HG03460 (cell line): ENCODE measurements around the gene UROC1.

ENCODE experiments used
- ATAC-seq: cut with Tn5 transposase; IDR thresholded peaks from one replicate; pipeline ENCODE4 v1.9.1; 2021; ENCODE audit not compliant: unreplicated experiment

The UROC1 gene

DNA sequence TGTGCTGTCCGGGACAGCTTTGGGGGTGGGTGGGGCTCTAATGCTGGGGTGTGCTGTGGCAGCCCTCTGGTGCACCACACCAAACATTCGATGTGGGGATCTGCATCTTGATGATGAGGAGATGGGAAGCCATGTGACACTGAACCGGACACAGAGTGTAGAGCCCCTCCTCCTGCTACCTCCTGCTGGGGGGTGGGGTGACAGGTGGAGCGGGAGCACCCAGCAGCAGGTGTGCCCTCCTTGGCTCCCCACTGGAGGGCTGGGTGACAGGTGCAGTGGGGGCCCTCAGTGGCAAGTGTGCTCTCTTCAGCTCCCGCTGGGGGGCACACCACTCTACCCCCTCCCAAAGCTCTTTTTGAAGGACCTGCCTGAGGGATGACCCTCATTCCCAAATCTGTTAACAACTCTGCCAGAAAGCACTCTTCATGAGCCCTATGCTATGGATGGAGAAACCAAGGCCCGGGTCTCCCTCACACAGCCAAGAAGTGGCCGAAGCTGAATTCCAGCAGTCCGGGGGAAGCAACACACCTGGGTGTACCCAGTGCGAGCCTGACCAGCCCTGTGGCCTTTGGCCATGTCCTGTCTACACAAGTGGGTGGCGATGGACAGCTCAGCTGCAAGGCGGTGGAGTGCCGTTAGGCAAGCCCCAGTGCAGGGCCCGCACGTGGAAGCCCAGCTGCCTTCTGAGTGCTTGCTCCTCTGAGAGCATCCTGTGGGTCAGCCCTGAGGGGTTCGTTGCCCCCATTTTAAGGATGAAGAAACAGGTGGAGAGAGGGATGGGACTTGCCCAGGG is 609 bp upstream of the UROC1 start:
- ATAC-seq, result no peak

DNA sequence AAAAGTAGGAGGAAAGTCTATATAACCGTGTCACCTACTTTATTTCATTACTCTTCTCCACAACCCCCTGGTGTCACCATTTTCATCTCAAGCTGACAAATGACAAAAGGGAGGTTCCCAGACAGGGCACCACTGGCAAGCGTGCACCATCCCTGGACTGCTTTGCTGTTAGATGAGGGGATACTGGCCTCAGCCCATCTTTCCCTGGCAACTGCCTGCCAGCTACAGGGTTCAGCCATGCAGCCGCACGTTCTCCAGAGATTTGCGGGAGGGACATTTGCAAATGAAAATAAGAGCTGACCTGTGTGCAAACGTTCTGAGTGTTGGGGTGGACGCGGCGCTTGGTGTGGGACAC is 660 bp downstream of the UROC1 start:
- ATAC-seq, result no peak

DNA sequence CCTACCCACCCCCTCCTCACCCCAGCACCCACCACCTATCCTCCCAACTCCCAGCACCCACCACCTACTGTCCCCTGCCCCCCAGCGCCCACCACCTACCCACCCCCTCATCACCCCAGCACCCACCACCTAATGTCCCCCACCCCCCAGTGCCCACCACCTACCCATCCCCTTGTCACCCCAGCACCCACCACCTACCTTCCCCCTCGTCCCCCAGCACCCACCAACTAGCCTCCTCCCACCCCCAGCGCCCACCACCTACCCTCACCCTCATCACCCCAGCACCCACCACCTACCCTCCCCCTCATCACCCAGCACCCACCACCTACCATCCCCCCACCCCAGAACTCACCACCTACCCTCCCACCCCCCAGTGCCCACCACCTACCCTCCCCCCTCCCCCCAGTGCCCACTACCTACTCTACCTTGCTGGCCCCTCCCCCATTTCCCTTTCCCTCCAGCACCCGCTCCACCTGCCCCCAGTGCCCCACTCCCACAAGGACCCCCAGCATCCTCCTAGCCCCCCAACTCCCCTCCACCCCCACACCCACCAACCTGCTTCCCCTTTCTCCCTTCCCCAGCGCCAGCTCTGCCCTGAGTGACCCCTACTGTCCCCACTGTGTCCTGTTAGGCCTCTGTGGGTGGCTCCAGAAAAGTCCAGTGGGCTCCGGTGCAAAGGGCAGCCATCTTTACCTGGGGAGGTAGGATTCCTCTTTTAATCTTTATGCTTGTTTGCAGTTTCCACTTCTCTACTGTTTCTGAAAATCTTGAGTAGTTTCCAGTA is 1.2 kb downstream of the UROC1 start:
- no peak for ATAC-seq

DNA sequence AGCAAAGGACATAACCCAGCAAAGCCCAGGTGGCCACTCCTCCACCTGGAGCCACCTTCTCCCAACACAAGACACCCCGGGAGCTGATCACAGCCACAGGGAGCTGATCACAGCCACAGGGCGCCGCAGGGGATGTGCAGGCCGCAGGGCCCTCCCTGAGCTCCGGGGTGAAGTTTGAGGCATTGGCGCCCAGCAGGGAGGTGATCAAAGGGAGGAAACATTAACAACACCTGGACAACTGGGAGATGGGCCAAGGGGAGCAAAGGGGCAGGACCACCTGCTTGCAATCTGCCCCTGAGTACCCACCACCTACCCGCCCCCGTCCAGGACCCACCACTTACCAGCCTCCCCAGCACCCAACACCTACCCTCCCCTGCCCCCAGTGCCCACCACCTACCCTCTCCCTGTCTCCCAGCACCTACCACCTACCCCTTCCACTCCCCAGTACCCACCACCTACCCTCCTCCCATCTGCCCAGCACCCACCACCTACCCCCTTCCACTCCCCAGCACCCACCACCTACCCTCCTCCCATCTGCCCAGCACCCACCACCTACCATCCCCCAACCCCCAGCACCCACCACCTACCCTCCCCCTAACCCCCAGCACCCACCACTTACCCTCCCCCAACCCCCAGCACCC is 2.4 kb downstream of the UROC1 start:
- no peak for ATAC-seq

DNA sequence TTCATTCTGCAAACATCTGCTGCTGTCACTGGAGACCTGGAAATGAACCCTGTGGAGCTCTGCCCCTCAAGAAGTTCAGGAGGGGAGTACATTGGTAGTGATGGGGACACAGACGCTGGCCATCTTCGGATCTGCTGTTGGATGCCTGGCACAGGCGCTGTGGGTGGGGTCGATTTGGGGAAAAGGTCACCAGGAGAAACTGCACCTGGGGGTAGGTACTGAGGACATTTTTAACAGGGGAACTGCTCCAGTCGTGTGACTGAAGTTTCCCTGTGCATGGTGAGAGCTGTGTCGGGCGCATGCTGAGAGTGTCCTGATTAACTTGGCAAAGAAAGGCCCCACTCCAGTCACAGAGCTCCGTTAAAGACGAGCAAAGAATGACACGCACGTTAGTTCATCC is 3.4 kb downstream of the UROC1 start:
- ATAC-seq, result no peak

DNA sequence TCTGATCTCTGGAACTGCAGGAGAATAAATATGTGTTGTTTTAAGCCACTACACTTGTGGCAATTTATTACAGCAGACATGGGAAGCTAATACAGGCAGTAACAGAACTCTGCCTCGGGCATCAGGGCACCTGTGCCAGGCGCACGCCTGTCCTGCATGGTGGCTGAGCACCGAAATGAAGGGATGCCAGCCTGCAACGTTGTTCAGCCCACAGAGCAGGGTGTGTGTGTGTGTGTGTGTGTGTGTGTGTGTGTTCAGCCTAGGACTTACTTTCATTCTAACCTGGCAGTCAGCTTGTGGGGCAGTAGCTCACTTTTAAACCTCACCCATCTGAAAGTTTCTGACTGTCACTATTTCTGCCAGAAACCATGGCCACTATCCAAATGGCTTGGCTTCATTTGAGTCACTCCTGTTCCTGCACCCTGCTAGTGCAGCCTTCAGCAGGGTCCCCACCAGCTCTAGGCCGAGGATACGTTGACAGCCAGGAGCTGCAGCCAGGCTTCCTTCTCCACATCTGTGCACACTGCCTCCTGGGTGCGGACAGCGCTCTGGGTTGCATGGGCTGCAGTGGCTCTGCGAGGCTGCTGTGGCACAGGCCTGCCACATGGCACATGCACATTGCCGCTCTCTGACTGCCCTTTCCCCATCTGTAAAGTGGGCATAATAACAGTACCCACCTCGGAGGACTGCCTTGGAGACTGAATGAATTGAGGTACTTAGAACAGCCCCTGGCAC is 4.5 kb downstream of the UROC1 start:
- ATAC-seq, result no peak

DNA sequence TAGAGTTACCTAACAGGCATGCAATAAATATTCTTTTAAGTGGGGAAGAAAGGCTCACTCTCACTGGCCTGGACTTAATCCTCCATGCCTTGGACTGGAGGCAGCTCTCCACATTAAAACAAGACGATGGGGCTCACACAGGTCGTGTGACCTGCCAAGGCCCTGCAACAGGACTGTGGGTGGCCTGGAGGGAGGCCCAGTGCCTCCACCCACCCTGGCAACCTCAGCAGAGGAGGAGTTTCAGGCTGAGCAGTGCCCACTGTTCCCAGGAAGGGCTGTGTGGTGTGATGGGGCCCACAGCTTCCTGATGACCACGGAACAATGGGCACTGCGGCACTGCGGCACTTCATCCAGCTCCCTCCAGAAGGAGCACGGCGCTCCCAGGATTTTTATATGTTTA is 5.5 kb downstream of the UROC1 start:
- ATAC-seq, result no peak

DNA sequence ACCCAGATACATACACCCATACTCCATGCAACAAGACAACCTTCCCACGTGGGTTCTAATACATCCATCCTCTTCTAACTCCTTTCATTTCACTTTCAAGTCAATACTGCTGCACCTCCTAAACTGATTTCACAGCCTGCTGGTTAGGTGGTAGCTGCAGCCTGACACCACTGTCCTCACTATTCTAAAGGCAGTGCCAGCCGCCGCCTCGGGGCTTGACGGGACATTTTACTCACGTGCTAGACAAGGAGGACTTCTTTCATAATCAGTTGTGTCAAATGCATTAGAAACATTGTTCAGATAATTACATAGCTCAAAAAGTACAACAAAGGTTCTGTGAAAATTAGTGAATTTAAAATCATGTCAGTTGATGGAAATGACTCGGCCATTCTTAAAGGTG is 6.3 kb downstream of the UROC1 start:
- no peak for ATAC-seq

DNA sequence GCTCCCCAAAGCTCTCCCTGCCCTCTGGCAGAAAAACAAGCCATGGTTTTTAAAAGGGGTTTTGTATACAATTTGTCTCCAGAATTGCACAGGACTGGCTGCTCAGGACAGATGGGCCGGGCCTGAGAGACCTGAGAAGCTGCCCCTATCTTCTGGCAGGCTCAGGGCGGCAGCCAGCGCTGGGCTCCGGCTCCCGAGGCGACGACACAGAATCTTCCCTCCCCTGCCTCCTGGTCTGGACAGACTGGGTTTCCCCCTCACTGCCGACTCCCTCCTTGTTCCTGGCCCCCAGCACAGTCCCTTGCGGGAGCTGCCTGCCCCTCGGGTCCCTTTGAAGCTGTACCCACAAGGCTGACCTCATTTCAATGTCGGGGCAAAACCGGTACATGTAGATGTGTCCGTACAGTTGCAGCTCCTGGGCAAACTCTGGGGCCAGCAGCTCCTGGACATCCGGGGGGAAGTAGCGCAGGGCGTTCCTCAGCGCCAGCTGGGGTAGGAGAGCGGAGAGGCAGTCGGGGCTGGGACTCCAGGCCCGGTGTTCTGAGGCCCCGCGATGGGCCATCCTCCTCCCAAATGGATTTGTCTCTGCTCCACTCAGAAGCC is 7.2 kb downstream of the UROC1 start:
- no peak for ATAC-seq

DNA sequence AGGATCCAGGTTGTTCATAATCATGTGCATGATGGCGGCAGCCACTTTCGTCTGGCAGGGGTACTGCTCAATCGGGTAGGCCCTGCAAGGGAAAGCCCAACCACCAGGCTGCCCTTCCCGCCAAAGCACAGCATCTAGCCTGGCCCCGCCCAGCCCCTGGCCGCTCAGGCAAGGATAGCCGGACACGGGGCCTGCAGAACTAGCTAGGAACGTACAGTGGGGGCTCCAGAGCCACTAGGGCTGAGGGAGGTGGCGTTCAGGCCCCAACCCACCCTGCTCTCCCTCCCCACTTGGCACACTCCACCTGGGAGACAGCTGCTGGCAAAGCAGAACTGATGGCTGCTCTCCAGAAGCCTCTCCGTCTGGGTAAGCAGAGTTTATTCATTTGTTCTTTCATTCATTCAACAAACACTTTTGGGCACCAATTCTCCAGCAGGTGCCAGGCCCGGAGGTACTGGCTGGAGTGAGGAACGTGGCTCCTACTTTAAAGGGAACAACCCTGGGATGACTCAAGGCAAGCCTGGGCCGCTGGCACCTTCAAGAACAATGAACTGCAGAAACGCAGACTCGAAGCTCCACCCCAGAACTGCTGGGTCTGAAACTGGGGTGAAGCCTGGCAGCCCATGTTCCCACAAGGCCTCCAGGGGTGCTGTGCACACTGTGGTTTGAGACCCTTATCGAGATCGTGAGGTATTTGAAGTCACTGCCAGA is 7.8 kb downstream of the UROC1 start:
- ATAC-seq, result no peak

DNA sequence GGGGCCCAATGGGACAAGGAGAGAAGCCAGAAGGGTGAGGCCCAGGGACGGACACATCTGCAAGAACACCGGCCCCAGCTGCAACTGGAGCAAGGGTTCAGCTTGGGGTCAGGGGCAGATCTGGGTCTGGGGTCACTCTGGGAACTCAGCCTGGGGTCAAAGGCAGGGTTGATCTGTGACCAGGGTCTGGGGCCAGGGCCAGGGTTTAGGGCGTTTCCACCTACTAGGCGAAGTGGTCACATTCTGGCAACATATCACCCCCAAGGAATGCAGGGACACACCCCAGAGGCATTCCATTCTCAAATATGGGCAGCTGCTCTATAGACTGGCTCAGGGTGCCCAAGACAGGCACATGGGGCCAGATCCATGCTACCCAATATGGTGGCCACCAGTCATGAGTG is 9.0 kb downstream of the UROC1 start:
- ATAC-seq, result no peak

DNA sequence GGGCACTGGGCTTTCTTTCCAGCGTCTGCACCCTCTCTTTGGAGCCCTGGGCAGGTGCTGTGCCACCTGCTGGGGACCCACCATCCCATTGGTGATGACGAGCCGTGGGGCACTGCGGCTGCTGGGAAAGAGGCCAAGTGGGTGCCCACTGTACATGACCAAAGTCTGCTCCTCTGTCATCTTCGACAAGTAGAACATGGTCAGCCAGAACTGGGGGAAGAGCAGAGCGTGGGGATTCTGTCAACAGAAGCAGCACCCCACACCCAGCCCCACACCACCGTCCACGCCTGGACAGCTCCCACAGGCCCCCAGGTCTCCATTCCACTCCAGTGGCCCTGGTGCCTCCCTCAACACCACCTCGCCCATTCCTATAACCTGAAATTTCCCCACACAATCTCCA is 9.7 kb downstream of the UROC1 start:
- no peak for ATAC-seq

DNA sequence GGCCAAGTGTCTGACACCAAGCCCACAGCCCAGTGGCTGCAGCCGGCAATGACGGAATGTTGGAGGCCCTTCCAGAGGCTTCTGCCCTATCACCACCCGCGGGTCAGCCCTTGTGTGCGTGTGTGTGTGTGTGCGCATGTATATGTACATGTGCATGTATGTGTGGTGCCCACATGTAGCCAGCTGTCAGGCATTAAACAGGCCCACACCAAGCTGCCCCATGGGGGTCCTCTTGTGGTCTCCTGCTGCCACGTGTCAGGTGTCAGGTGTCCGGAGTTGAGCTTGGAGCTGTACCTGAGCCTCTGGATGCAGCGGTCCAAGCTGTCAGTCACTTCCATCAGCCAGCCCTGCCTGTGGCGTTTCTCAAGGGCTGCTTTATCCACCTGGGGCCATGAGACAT is 13.9 kb downstream of the UROC1 start:
- ATAC-seq, result no peak

DNA sequence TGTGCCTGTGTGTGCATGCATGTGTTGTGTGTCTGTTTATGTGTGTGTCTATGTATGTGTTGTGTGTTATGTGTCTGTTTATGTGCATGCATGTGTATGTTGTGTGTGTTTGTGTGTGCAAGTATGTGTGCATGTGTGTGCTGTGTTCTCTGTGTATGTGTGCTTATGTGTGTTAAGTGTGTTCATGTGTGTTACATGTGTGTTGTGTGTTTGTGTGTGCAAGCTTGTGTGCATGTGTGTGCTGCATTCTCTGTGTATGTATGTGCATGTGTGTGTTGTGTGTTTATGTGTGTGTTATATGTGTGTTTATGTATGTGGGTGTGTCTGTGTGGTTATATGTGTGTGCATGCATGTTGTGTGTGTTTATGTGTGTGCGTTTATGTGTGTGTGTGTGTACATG is 14.9 kb downstream of the UROC1 start:
- no peak for ATAC-seq

DNA sequence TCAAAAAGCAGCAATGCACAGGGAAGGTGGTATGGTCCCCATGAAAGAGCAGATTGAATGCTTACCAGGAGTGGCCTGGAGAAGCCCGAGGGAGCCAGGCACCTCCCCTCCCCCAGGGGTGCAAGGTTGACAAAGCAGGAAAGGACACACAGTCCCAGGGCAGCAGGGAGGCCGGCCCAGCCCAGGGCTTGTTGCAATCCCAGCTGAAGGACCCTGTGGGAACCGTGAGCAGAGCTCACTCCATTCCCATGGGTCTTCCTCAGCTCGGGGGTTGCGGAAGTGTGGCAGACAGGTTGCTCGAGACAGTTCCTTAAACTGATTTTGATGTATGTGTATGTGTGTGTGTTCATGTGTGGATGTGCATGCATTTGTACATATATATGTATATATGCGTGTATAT is 15.8 kb downstream of the UROC1 start:
- ATAC-seq, result no peak

DNA sequence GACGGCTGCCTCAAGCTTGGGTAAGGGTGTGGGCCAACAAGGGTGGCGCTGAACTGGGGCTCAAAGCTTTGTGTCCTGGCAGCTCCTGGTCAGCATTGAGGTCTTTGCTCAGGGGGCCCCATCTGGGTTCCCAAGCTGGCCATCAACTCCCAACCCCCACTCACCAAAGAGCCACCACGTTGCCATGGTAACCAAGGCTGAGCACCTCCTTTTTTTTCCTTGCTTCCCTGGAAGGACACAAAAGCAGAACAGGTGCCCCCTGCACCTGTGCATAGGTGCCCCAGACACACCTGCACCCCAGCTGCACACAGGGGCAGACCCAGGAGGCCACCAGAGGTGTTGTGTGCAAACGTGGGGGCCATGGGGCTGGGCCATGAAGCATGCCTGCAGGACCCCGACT is 16.5 kb downstream of the UROC1 start:
- ATAC-seq, result no peak

DNA sequence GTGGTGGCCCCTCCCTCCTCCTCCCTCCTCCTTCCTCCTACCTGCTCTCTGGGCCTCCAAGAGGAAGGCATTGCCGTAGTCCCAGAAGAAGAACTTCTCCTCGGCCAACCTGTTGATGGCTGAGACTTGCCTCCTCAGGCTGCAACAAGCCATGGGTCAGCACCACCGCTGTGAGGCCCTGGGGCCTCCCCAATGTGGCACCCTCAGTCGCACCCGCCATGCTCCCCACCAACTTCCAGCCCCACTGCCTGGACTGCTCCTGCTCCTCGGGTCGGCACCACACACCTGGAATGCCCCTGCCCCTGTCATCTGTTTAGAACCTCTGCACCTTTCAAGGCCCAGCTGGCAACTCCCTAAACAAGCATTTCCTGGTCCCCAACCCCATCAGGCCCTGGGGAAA is 17.6 kb downstream of the UROC1 start:
- no peak for ATAC-seq

DNA sequence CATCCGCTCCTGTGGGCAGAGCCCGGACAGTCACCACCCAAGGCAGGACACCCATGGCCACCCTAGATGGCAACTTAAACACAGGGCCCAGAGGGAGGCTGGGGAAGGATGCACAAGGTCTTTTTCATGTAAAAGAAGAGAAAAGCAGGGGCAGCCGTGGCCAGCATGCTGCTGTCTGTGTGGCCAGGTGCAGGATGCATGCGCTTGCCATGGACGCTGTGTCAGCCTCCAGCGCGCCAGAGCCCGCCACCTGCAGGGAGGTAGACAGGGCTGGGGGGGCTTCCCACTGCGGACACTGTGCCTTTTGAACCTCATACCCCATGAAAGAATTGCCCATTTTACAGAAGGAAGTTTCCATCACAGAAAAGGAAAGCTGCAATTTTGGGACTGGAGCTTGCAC is 18.2 kb downstream of the UROC1 start:
- ATAC-seq, result no peak

DNA sequence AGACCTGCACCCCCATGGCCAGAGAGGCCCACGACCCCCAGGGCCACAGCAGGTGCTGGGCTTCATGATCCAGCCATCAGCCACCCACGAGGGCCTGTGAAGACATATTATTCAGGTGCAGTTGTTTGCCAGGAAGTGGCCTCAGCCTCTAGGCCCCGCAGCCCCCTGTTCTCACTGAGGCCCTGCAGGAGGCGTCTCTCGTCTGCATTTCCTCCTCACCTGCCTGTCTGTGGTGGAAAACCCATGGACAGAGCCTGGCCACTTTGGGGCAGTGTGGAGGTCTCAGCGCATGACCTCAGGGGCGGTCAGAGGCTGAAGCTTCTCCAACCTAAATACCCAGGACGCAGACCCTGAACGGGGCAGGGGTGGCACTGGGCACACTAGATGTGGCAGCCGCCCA is 18.6 kb downstream of the UROC1 start:
- ATAC-seq, result no peak

DNA sequence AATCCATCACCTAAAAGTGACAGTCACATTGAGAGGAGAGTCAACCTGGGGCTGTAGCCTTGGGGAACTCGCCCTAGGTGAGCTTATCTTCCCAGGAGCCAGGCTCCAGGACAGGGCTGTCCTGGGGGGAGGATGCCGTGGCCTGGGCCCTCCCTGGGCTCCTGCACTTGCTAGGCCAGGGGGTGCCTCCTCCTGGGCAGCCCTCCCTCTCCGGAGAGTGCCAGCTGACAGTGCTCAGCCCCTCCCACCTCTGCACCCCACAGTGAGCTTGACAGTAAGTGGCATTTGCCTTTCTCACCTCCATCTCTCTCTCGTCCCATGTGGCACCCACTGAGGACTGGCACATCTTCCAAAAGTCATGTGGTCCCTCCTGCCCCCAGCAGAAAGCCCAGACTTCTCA is 19.1 kb downstream of the UROC1 start:
- ATAC-seq, result no peak

DNA sequence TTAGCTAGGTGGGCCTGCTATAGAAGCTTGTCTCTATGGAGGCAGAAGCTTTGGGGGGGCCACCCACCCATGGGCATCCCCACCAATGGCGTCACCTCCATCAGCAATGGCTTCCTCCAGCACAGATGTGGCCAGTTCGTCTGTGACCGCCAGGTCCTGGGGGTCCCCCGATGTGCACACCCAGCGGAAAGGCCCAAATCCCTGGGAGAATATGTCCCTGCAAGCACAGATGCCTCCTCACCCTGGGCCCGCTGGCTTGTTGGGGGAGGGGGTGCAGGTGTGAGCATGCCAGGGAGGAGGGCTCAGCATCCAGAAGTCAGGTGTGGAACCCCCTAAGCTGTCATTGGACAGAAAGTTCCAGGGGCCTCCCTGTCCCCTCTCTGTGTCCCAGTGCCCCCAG is 19.6 kb downstream of the UROC1 start:
- no peak for ATAC-seq
